Fibroblast of skin of left biceps (primary cell): ENCODE measurements around the gene EVX2.

ENCODE experiments used
- DNase-seq, 2 experiments: peaks; one replicate each; pipeline ENCODE4 v3.0.0-alpha.2; 2013; ENCODE audit warnings: low read depth in 2 of 2

EVX2 gene

DNA sequence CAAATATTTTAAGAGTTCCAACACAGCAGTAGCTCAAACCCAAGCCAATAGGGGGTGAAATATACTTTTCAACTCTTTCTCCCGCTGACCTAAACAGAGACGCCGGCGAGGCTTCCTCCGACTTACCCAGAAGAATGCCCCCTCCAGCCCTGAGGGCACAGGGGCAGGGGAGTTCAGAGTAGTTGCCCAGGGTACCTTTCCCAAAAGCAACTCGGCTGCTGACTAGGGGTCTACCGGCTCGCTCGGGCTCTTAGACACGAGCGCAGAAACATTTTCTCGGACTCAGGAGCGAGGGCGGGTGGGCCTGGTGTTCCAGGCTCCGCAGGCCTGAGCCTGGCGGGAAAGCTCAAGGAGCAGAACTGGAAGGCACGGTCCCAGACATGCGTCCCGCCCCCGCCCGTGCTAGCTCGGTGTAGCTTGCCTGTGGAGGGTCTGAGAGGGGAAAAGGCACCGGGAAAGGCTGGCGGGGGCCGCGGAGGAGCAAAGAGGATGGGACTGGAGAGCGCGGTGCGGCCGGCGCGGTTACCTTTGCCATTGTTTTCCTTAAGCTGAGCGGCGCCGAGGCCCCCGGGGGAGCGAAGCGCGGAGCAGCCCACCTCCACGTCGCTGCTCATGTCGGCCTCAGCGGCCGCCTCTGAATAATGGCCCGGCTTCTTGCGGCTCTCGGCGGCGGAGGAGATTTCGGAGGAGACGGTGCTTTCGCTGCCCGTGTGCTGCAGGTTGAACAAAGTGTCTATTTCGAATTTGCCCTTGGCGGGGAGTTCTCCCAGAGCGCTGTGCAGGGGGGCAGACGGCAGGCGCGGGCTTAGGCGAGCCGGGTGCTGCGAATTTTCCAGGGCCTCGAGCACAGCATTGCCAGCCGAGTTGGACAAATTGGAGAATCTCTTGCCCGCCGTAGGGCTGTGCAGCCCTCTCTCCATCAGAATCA lies 674 bp downstream of the EVX2 start:
- DNase-seq, result no peak

DNA sequence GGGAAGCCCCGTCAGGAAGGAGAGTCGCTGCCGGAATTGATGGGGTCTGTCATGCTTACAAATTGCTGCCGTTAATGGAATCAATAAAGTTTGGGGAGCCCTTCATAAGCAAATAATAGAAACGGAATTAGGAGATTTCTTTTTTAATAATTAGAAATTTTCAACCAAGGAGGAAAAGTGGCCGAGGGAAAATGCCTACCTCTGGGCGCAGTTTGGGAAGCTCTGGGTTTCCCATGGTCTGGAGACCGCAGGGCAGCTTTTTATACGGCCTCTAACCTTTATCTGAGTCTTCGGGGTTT lies 1.3 kb downstream of the EVX2 start:
- no peak for DNase-seq

DNA sequence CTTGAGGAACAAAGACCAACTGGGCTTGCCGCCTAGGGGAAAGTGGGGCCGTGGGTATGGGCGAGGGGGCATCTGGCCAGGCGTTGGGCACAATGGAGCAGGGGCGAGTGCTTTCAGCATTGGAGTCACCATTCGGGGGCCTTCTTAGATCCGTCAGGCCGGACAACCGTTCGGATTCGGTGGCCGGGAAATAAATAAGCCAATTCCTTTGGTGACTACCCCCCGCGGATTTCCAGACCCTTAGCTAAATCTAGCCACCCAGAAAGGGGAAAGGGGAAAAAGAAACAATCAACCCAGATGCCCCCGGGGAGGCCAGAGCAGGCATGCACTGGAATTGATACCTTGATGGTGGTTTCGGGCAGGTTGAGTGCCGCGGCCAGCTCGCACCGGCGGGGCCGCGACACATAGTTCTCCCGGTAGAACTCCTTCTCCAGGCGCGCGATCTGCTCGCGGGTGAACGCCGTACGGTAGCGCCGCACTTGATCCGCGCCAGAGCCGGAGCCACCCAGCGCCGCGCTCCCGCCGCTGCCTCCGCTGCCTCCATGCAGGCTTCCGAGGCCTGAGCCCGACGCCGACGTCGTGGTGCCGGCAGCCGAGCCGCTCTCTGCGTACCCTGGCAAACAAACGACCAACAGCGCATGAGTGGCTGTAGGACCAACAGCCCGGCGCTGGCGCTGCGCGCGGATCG lies 1.8 kb downstream of the EVX2 start:
- DNase-seq, result no peak

DNA sequence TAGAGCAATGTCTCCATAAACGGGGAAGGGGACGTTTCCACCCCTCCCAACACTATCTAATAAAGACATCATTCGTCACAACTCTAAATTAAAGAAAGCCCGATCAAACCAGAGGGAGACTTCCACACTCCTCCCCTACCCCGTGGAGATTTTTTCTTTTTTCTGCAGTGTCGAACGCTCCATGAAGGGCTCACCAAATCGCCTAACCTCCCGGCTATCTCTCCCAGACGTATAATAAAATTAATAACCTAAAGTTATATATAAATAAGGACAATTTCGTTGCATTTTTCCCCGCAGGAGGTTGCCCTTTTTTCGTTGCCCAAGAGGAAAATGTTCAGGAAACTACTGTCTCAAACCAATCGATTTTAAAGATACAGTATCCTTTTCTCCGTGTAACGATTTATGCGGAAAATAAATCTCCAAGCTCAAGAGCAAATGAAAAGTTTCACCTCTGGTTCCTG lies 2.4 kb downstream of the EVX2 start:
- no peak for DNase-seq

DNA sequence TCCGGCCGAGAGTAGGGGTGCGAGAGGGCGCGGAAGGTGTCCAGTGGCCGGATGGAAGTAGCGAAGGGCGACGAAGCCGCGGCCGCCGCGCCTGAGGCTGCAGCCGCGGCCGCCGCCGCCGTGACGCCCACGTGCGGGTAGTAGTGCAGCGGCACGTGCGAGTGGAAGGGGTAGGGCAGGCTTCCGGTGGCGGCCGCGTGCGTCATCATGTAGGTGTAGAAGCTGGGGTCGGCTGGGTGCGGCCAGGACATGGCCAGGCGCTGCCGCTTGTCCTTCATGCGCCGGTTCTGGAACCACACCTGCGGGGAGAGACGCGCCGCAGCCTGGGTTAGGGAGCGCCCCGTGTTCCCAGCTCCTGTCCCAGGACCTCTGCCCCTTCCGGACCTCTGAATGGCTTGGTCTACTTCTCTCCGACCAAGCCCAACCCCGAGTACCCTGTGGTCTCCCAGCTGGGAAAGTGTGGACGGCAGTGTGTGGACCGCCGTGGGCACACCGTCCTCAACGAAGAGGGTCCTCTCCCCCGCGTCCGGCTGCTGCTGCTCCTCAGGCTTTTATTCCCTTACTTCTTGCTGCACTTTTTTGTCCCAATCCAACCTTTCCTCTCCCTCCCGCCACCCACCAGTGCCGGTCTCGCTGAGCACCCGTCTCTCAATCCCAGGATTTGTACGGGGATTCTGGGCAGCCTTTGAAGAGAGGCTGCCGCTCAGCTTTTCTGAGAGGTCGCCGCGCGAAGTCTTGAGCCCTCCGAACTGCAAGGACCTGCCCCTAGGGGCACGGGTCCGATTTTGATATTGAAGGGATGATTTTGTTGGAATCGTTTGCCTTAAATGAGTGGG lies 3.0 kb downstream of the EVX2 start:
- no peak for DNase-seq

DNA sequence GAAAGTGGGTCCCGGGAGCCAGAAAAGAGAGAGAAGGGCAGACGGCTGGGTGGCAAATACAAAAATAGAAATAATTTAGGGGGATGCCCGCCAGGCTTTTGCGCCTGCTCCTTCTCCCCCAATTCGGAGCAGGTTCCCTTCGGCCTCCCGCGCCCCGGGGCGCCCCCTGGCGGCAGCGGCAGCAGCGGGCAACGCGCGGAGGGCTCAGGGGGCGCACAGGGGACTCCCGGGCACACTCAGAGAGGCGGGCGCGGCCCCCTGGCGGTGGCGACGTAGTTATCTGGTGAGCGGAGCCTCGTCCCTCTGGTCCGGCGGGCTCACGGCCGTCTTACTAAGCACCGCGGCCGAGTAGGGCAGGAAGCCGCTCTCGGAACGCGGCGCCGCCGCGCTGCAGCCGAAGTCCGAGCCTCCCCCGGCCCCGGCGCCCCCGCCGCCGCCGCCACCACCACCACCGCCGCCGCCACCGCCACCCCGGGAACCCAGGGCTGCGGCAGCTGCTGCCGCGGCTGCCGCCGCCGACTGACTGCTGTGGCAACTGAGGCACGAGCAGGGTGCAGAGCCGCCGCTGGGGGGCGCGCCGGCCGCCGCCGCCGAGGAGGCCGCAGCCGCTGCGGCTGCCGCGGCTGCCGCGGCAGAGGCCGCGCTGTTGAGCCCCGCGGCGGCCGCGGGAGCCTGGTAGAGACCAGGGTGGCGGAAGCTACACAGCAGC lies 3.8 kb downstream of the EVX2 start:
- no peak for DNase-seq

DNA sequence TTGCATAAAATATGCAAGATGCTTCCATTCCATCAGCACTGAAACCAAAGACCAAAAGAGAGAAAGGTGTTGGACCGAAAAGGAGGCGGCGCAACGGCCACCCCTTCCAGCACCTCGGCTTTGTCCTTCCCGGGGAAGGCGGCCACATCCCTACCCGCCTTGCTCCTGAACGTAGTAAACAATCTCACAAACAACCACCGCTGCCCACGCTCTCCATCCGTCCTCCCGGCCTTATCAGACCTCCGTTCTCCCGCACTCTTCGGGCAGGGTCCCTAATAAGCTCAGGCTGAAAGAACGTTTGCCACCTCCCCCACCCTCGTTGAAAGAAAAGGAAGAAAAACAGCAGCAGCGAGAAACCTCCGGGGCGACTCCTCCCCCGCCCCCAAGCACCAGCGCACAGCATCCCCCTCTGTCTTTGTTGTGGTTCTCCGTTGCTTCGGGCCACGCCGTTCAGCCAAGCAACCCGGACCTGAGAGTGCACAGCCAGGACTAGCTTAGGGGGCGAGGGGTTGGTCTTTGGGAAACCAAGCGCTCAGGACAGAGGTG lies 4.4 kb downstream of the EVX2 start:
- DNase-seq, result no peak

DNA sequence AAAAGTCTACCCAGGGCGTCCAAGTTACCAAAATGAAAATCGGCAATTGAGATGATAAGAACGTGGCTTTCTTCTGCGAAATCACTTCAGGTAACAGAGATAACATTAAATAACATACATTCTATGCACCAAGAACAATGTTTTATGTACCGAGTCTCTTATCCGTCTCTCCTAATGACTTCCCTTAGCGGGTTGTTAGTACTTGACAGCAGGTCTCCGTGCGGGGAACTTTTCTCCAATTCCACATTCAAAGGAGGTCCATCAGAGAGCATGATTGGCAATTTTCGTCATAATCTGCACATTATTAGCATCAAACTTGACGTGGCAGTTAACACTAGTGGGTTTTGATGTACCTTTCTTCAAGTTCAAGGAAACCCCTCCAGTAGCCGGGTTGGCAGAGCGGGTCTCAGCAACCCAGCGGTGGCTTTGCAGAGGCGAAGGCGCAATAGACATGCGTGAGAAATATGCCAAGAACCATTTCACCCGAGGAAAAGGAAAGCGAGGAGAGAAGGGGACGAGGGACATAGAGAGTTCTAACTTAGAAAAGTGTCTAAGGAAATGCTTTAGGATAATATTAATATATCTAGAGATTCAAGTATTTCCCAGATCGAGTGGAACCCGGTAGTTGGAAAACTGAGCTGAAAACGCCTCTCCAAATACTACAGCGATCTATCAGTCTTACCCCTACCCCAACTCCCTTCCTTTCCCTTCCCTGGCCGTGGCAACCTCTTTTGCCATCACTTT lies 5.0 kb downstream of the EVX2 start:
- DNase-seq, result no peak

DNA sequence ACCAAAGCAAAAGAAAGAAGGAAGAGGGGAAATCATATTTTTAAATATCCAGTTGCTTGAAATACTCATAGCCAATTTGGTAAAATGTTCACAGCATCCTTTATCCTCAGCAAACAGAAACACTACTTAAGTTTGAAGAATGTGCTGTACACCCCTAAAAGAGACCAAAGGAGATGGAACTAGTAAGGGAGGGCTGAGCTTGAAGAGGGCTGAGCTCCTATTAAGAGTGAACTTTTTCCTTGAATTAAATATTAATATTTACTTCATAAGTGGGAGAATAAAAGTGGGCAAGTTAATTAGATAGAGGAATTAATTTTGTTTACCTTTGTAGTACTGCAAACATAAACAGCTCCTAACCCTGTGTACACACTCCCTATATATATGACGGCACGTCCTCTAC lies 7.0 kb downstream of the EVX2 start:
- DNase-seq, result no peak

DNA sequence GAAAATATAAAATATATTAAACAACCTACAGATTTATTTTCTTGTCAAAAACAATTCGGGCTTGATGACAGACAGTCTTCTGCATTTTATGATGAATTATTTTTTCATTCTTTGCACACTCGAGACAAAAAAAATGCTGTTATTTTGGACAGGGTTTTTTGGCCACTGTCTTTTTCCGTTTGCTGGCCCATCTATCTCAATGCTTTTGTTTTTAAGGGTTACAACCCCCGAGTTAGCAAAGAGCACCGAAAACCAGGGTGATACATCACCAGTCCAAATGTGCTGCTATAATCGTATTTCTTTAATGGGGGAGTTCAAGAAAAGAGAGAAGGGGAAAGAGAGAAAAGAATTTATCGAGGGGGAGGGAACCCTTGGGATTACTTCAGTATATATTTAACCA lies 7.7 kb downstream of the EVX2 start:
- DNase-seq, result no peak

DNA sequence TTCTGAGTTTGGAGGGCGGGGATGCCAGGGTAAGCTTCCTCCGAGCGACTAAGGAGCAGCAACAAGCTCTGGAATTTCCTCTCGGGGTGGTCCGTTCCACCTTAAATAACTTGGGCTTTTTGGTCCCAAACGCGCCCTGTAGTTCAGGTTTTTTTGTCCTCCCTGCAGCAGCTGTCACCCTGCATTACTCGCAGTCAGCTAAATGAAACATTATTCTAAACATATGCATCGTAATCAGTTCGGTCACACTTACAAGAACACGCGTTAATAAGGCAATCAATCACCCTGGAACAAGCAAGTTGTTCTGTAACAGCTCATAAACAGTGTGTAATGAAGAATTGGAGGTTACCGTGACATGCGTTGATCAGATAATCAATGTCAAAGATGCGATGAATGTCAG lies 8.3 kb downstream of the EVX2 start:
- no peak for DNase-seq

DNA sequence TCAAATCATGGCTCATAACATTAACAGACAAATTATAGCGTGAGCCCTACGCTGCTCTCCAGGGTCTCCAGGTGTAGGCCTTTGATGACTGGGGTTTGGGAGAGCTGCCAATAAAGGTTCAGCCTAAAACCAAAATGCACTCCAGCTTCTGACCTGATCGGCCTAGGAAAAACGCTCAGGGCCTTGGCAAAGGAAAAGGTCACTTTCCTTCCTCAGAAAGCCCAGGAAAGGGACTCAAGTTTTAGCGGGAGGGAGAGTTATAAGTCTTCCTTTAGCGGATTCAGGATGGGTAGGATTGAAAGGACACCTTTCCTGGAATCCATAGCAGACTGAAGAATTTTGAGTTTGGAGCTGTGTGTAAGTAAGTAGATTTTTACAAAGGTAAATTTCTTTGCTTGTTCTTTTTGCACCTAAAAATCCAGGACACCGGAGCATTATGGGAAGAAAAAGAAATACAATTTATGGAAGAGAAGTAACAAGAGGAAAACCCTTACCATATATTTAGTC lies 8.8 kb downstream of the EVX2 start:
- no peak for DNase-seq

DNA sequence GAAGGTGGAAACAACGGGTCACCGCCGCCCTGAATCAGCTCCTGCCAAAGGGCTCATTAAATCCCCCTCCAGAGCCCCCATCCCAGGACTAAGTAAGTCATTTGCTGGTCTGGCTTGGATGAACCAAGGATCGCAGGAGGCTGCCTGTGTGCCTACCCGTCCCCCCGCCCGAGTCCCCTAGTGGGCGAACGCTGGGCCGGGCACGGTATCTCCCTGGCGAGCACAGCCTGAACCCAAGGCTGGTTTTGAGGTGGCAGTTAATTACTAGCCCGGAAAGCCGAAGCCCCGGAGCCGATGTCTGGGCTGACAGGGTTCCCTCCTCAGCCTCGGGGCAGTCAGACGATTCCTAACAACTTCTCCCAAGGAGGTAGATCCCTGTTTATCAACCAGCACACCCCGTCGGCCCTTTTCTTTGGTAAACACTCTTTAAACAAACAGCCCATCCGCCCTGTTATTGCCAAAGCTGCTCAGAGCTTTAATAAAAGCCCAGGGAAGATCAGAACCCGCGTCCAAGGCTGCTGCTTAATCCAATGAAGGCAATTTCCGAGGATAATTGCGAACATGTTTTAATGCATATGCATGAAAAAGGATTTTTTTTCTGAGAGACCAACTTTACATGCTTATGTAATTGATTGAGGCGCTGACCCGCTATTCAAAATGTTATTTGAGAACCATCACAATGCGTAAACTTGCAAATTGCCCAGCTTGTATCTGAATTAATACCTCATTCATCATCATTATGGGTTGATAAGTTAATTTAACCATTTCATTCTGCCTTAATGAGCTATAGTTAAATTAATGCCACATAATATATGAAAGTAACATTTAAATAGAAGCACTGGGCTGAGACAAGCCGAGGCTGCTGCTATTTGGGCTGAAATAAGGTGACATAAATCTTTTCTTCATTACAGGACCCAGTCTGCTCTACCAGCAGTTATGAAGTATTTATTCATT lies 10.5 kb downstream of the EVX2 start:
- no peak for DNase-seq

DNA sequence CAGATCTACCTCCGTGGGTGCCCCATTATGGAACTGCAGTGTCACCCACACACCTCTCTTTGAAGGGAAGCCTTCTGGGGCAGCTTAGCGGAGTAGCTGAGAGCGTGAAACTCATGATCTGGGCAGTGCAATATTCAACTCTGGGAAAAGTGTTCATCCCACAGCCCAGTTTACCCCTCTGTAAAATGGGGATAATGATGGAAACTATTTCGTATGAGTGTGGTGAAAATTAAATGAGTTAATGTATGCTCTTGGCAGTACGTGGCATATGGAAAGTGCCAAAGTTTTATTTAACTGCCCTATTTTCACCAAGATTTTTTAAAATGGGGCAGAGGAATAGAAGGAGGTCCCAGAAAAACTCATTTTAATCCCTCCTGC lies 11.5 kb downstream of the EVX2 start:
- no peak for DNase-seq

DNA sequence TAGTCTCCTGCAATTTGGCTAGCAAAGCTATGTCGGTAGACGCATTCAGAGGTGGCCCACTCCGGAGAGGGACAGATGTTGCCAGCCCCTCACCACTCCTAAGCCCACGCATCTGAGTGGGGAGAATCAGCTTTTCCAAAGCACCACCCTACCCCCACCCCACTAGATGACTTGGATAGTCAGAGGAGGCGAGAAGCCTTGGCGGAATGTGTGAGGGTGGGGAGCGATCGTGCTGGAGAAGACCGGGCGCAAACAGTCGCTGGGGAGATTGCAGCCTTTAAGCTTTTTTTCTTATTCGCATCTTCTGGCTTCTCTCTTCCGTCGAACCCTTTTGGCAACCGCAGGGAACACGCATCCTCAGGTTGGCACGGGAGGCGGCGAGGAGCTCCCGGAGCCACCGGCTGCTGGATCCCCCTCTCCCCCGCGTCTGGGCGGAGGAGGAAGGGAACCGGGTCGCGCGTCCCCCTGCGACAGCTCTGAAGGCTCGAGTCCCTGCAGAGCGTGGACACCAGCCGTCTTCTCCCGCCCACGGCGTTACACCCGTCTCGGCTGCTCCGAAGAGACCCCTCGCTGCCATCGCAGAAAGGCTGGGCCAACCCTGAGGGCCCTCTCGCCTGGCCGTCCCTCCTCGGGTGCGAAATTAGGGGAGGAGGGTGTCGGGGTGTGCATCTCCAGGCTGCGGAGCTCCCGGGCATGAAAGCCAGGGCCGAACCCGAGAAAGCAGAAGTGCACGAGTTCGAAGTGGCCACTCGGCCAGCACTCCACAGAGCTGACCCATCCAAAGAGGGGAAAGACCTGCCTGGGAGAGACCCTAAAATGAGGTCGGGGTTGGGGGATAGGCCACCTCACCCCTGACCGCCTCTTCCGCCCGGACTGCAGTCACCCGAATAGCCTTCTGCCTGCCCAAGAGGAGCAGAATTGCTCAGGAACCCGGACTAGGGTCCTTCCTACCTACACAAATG lies 12.2 kb downstream of the EVX2 start:
- DNase-seq, result no peak

DNA sequence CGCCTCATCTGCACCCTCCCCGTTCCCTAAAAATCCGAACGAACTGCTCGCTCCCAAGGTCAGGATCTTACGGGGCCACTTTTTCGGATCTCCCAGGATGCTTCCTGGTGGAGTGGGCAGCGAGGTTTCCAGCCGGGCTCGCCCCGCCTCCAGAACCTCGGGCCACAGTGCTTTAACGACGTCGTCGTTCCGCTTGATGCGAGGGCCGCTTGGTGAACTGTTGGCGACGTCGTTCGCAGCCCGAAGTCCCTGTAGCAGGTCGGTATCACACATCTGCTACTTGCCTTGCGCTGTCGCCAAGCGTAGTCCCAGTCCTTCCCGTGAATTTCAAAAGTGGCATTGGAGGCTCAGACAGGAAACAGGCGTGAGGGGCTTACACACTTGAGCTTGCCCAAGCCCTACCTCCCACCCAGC lies 15.3 kb downstream of the EVX2 start:
- no peak for DNase-seq

DNA sequence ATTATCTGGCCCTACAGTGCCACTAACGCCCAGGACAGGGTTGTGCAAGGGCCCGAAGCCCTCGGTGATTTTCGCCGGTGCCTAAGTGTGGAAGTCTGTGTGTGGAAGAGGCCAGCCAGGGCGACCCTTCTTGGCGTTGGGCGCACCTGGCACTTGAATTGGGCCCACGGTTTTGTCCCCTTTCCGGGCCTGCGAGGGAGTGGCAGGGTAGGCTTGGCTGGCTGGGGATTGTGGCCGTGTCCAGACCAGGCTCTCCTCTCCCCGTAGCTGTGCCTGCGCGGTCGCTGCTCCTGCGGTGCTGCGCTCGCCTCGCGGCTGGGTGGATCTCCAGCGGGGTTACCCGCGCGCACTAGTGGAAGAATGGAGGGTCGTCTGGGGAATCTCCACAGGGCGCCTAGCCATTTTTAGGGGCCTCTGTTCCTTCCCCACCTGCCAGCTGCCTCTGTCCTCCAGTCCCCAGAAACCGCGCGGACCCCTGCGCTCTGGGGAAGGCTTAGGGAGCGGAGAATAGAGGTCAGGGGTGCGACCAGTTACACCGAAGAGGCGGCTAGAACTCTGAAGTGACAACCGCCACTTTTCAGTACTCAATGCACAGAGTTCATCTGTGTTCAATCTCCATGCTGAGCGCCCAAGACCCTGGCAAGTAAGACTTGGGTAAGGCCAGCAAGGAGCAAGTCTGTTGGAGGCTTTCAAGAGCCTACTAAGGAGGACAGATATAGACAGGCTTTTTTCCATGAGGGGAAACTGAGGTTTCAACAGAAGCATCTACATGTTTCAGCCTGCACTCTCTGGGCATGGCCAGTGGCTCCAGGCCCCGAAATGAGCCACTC lies 16.0 kb downstream of the EVX2 start:
- no peak for DNase-seq
